ENCODE results near the gene TACC2. TPM values are rescaled to one million over a fixed set of nuclear protein-coding genes. Genes with fewer than 3 reads are reported as not detected.
A peak's percentile ranks its signal among the peaks of the same experiment; 100 is the strongest.

TACC2 gene
- total RNA-seq, 1 donor from 2014 or later, result 56.6 TPM

DNA sequence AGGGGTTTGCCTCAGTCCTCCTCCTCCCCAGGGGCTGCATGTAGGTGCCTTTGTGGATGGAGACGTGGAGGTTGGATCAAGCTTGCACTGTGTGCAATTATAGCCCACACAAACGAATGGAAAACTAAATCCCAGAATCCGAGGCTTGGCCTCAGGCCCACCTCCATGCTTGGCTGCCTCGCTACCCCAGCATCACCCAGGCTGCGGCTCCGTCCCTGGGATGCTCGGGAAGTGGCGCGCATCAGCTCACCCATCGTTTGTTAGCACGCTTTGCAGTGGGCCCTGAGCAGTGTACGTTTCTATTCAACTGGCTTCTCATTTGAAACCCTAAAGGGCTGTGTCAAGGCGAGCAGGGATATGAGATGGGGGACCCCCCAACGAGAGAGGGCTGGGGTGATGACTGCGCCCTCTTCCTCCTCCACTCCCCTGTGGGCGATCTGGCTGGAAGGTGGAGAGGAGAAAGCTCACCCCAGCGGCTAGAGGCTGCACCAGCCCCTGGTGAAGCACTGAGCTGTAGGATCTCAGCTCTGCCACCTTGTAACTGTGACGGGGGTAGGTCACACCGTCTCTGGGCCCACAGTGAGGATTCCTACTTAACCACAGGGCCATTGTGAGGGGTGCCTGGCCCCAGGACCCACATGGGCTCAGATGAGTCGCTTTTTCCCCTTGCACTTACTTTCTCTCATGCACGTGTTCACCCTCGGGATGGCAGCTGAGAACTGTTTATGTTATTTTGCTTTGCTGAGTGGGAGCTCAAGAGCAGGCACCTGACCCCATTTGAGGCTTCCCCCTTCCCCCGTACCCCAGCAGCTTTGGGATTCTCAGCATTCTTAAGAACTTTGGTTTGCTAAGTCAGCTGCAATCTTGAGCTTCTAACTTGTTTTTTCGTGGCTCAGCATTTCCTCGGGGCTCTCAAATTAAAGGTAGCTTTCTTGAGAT, 269.4 kb downstream of the TACC2 start:
- no peak for DNase-seq (ENCODE audit: low spot score)
- H3K27ac Mint-ChIP-seq (ENCODE audit: unreplicated experiment), result peak overlapping the region; percentile 69

DNA sequence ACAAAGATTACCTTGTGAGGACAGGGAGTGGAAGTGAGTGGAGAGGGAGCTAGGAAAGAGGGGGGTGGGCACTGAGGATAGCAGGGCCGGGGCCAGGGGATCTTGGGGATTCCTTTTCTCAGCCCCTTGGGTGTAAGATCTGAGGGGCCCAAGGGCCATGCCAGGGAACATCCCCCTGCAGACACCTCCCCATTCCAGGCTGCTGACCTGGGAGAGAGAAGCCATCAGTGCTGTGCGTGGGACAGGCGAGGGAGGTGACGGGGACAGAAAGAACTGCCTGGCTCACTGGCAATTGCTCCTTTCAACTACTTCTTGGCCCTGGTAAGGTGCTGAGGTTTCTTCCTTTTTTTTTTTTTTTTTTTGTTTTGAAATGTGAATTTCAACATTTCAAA, 270.1 kb downstream of the TACC2 start:
- peaks cover 15% of the 10 kb centered on the region for H3K9me3 Mint-ChIP-seq (ENCODE audit: low read depth)
- DNase-seq (ENCODE audit: low spot score), result no peak
- H3K36me3 Mint-ChIP-seq (ENCODE audit: low read depth), result peaks cover 24% of the 10 kb centered on the region
- H3K27me3 Mint-ChIP-seq (ENCODE audit: low read depth), result no peaks in the 10 kb centered on the region
- peak overlapping the region; percentile 69 for H3K27ac Mint-ChIP-seq (ENCODE audit: unreplicated experiment)
- H3K4me3 Mint-ChIP-seq (ENCODE audit: unreplicated experiment), result no peak overlapping the region
- peaks cover 32% of the 10 kb centered on the region for H3K4me1 Mint-ChIP-seq (ENCODE audit: low read depth)
- TF ChIP-seq, protein P1, sequence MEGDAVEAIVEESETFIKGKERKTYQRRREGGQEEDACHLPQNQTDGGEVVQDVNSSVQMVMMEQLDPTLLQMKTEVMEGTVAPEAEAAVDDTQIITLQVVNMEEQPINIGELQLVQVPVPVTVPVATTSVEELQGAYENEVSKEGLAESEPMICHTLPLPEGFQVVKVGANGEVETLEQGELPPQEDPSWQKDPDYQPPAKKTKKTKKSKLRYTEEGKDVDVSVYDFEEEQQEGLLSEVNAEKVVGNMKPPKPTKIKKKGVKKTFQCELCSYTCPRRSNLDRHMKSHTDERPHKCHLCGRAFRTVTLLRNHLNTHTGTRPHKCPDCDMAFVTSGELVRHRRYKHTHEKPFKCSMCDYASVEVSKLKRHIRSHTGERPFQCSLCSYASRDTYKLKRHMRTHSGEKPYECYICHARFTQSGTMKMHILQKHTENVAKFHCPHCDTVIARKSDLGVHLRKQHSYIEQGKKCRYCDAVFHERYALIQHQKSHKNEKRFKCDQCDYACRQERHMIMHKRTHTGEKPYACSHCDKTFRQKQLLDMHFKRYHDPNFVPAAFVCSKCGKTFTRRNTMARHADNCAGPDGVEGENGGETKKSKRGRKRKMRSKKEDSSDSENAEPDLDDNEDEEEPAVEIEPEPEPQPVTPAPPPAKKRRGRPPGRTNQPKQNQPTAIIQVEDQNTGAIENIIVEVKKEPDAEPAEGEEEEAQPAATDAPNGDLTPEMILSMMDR (IDR thresholded peaks at IDR 0.05), result no peak

More for the DNA sequence above, 269.4 kb downstream of the TACC2 start:
- no peaks in the 10 kb centered on the region for H3K27me3 Mint-ChIP-seq (ENCODE audit: low read depth)
- H3K4me3 Mint-ChIP-seq (ENCODE audit: unreplicated experiment), result no peak overlapping the region
- TF ChIP-seq, protein P1 (IDR thresholded peaks at IDR 0.05), result no peak
- H3K9me3 Mint-ChIP-seq (ENCODE audit: low read depth), result peaks cover 11% of the 10 kb centered on the region
- H3K36me3 Mint-ChIP-seq (ENCODE audit: low read depth), result peaks cover 27% of the 10 kb centered on the region
- peaks cover 26% of the 10 kb centered on the region for H3K4me1 Mint-ChIP-seq (ENCODE audit: low read depth)

- H3K4me1 Mint-ChIP-seq (ENCODE audit: low read depth), result peaks cover 52% of the 10 kb centered on the region
Measured at GRCh38 chr10:122261584-122261983, 272.6 kb downstream of the TACC2 start.

DNA sequence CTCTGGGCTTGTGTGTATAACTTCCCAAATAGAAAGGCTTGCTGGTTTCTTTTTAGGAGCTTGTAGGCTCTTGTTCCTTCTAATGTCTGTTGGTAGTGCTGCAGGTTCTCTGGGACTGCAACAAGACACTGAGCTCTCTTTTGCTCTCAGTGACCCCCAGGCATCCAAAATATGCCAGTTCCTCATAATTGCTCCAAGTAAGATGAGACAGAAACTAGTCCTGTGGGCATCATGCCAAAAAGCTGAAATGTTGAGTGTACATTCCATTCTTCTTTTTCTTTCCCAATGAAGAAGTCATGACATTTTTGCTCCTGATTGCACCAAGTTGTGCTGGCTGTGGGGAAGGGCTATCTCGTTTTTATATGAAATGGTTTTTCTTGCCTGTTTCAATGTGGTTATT, 275.0 kb downstream of the TACC2 start:
- H3K4me3 Mint-ChIP-seq (ENCODE audit: unreplicated experiment), result peak overlapping the region; percentile 7
- TF ChIP-seq, protein P1 (IDR thresholded peaks at IDR 0.05), result no peak
- peak overlapping the region; percentile 88 for H3K27ac Mint-ChIP-seq (ENCODE audit: unreplicated experiment)
- no peaks in the 10 kb centered on the region for H3K27me3 Mint-ChIP-seq (ENCODE audit: low read depth)
- peaks cover 25% of the 10 kb centered on the region for H3K36me3 Mint-ChIP-seq (ENCODE audit: low read depth)
- H3K4me1 Mint-ChIP-seq (ENCODE audit: low read depth), result peaks cover 38% of the 10 kb centered on the region
- peaks cover 15% of the 10 kb centered on the region for H3K9me3 Mint-ChIP-seq (ENCODE audit: low read depth)
- DNase-seq (ENCODE audit: low spot score), result no peak

More at GRCh38 chr10:122261584-122261983, 272.6 kb downstream of the TACC2 start:
- TF ChIP-seq, protein P1 (IDR thresholded peaks at IDR 0.05), result no peak
- DNase-seq (ENCODE audit: low spot score), result no peak
- peaks cover 15% of the 10 kb centered on the region for H3K9me3 Mint-ChIP-seq (ENCODE audit: low read depth)
- no peak overlapping the region for H3K27ac Mint-ChIP-seq (ENCODE audit: unreplicated experiment)
- no peaks in the 10 kb centered on the region for H3K27me3 Mint-ChIP-seq (ENCODE audit: low read depth)
- H3K36me3 Mint-ChIP-seq (ENCODE audit: low read depth), result peaks cover 24% of the 10 kb centered on the region
- no peak overlapping the region for H3K4me3 Mint-ChIP-seq (ENCODE audit: unreplicated experiment)

GRCh38 chr10:122264436-122264835, 275.5 kb downstream of the TACC2 start:
- H3K4me3 Mint-ChIP-seq (ENCODE audit: unreplicated experiment), result peak overlapping the region; percentile 7
- peaks cover 25% of the 10 kb centered on the region for H3K36me3 Mint-ChIP-seq (ENCODE audit: low read depth)
- no peaks in the 10 kb centered on the region for H3K27me3 Mint-ChIP-seq (ENCODE audit: low read depth)
- peak overlapping the region; percentile 88 for H3K27ac Mint-ChIP-seq (ENCODE audit: unreplicated experiment)
- H3K4me1 Mint-ChIP-seq (ENCODE audit: low read depth), result peaks cover 35% of the 10 kb centered on the region
- DNase-seq (ENCODE audit: low spot score), result no peak
- TF ChIP-seq, protein P1 (IDR thresholded peaks at IDR 0.05), result no peak
- H3K9me3 Mint-ChIP-seq (ENCODE audit: low read depth), result peaks cover 15% of the 10 kb centered on the region

All from chondrocyte (in vitro differentiated cells).